ENCODE results near the gene APOL2. TPM values are rescaled to one million over a fixed set of nuclear protein-coding genes. Genes with fewer than 3 reads are reported as not detected.
"Not testable (repeated sequence)": the region's sequence is repeated elsewhere in the genome, so short reads cannot be mapped to it uniquely, and the experiment has no call there.

Gene APOL2
- total RNA-seq, 1 experiment from 2014 or later = 44.0 TPM

DNA sequence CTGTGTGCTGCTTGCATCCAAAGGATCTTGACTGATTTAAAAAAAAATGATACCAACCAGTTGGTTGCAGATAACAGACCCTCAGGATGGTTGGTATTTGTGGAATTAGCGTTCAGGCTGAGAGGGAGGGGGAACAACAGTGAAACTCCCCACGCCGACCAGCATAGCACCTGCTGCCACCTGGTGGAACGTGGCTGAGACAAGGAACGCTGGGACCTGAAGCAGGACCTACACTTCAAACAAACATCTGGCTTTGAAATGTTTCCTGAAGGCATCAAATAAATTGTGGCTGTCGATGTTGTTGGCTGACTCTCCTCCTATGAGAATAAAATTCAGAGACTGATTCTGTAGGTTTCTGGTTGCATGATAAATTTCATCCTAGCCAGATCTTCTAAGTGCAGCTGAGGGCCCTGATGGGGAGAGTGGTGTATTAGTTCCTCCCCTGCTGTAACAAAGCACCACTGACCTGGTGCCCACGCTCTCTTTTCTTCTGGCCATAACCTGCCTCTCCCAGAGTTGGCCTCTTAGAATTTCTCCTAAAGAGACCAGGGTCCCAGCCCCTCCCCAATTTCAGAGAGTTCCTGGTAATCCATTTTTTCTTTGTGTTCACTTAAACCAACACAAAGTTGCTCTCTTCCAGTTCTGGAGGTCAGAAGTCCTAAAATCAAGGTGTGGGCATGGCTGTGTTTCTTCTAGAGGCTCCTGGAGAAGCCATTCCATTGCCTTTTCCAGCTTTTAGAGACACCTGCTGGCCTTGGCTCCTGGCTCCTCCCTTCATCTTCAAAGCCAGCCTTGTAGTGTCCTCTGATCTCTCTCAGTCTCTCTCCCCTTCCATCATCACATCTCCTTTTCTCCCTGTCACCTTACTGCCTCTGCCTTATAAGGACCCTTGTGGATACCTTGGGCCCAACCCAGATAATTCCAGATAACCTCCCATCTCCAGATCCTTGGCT, 17.3 kb downstream of the APOL2 start:
- peak; percentile 34 for DNase-seq (ENCODE audit: low spot score)

DNA sequence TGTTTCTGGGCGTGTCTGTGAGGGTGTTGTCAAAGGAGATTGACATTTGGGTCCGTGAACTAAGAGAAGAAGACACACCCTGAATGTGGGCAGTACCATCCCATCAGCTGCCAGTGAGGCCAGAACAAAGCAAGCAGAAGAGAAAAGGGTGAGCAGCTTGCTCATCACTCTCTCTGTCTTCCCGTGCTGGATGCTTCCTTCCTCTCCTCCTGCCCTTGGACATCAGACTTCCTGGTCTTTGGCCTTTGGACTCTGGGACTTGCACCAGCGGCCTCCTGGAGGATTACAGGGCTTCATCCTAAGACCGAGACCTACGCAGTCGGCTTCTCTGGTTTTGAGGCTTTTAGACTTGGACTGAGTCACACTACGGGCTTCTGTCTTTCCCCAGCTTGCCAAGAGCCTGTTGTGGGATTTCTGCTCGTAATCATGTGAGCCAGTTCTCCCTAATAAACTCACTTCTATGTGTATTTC, 18.8 kb downstream of the APOL2 start:
- DNase-seq (ENCODE audit: low spot score) = no peak

DNA sequence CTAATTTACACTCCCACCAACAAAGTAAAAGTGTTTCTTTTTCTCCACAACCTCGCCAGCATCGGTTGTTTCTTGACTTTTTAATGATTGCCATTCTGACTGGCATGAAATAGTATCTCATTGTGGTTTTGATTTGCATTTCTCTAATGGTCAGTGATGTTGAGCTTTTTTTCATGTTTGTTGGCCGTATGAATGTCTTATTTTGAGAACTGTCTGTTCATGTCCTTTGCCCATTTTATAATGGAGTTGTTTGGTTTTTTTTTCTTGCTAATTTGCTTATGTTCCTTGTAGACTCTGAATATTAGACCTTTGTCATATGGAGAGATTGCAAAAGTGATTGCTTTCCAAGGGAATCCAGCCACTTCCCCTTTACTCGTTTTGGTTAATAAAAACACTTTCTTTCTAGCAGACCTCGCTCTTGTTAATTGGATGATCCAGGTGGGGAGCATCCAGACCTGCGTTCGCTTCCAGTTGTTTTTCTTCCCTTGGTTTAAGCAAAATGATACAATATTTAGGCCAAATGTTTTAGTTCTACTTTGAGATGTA, 20.6 kb downstream of the APOL2 start:
- no peak for DNase-seq (ENCODE audit: low spot score)

DNA sequence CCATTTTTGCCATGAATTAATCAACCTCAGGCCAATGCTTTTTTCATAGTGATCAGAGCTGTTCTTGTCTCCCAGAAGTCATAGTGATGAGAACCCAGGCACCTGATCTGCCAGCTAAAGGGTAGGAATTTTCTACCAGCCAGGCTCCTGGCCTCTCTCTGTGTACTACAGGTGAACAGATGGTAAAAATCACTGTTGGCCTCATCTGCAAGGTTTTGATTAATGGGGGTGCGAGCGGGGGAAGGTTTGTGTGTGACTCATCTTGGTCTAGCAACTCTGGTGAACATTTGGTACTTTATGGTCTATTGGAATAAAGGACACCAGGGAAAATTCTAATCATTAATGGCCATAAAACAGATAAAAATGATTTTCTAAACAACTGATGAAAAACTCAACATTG, 23.3 kb downstream of the APOL2 start:
- DNase-seq (ENCODE audit: low spot score) = no peak

DNA sequence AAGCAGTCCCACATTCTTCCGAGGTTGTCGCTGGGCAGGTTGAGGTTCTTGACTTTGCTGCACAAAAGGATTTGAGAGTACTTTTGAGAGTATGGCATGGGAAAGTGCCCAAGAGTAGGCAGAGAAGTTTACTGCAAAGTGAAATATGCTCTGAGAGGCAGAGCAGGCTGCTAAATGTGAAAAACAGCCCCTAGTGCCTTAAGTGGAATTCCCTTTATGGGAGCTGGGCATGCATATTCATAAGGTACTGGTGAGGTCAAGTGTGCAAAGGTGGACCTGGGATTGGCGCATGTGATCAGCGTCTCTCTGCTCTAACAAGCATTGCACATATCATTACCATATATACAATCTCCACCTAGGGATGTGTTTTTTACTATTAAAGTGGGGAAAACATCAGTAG, 25.7 kb downstream of the APOL2 start:
- DNase-seq (ENCODE audit: low spot score) = no peak

DNA sequence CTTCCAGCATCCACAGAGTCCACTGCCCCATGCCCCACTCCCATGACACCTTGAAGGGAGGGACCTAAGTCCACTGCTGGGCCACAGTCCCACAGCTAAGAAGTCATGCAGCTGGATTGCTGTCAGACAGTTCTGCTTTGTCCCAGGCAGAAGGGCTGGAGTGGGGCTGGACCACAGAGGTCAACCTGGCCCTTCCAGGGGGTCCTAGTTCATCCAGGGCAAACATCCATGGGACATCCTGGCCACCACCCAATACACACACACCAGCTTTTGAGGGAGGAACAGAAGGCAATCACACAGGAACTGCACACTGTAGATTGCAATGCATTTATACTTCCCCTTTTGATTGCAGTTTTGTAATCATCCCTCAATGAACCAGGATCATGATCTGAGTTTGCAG, 26.4 kb downstream of the APOL2 start:
- DNase-seq (ENCODE audit: low spot score) = no peak

DNA sequence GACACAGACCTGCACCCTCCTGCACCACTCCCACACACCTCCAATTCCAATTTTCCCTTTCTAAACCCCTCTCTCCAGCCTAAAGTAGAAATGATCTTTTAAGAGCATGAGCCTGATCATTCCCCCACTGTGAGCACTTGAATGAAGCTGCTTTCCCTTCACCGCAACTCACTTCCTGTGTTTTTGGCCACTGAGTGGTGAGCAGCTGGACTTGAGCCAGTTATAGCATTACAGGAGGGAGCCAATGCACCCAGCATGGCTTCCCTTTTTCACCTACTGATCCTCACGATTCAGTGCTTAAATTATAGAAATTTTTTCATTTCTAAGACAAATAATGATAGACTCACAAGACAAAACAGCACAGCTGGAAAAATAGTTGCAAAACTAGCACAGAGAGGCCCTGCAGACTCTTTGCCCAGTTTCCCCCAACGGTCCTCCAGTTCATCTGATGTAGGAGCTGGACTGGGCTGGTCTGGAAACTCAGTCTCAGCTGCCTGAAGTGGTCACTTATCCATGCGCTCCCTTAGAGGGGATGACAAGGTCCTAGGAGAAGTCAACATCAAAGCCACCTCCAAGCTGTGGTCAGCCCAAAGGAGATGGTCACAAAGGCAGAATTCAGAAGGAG, 28.0 kb downstream of the APOL2 start:
- DNase-seq (ENCODE audit: low spot score) = peak; percentile 60

DNA sequence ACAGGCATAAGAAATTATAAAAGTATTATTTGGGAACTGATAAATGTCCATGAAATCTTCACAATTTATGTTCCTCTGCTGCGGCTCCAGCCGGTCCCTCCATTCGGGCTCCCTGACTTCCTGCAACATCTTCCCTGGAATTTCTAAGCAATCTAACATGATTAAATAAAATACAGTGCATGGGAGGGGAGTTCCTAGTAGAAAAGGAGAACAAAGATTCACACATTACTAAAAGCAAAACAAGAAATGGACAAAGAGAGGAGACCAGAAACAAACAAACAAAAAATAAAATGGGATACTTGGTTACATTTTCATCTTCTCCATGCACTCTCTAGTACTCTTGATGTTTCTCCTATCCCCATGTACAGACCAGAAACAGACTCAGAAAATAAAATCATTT, 29.1 kb downstream of the APOL2 start:
- DNase-seq (ENCODE audit: low spot score) = no peak

DNA sequence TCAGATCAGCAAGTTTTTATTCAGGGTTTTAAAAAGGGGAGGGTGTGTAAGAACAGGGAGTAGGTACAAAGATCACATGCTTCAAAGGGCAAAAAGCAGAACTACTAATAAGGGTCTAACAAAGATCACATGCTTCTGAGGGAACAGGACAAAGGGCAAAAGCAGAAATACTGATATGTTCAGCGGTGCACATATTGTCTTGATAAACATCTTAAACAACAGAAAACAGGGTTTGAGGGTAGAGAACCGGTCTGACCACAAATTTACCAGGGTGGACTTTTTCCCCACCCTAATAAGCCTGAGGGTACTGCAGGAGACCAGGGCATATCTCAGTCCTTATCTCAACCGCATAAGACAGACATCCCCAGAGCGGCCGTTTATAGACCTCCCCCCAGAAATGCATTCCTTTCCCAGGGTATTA, 29.8 kb downstream of the APOL2 start:
- DNase-seq (ENCODE audit: low spot score) = not testable (repeated sequence)

DNA sequence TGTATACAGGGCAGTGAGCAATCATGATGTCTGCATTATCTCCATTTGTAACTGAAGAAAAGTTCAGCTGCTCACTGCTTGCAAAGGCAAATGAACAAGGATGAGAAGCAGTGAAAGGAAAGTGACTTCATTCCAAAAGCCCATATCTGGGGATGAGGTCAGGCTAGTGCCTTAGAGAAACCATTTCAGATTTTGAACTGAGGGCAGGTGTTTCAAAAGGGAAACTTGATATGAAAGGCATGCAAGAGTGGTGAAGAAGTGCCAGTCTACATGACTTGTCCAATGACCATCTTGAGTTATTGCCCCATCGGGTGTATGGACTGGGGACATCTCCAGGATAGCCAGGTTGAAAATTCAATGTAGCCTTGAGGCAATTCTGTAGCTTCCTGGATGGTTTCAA, 30.4 kb downstream of the APOL2 start:
- DNase-seq (ENCODE audit: low spot score) = no peak

DNA sequence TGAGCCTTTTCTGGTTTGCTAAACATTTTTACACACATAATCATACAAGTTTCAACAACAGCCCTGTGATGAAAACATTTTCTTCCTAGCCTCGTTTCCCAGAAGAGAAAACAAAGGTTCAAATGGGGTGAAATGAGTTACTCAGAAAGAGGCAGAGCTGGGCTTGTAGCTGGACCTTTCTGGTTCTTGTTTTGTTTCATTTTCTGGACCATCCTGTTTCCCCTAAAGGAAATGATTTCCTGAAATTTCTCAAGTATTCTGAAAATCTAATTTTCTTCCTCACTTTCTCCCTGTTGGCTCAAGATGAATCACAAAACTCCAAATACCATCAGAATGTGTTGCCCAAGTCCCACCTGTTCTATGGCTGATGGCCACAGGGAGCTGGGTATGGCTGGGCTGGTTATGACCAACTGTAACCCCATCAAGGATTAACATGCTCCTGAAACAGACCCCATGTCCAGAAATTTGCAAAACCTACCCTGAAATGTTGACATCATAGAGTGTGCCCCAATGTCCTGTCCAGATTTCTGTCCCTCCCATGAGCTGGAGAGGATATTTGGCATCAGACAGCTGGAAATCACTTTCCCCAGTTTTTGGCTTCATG, 31.1 kb downstream of the APOL2 start:
- no peak for DNase-seq (ENCODE audit: low spot score)

DNA sequence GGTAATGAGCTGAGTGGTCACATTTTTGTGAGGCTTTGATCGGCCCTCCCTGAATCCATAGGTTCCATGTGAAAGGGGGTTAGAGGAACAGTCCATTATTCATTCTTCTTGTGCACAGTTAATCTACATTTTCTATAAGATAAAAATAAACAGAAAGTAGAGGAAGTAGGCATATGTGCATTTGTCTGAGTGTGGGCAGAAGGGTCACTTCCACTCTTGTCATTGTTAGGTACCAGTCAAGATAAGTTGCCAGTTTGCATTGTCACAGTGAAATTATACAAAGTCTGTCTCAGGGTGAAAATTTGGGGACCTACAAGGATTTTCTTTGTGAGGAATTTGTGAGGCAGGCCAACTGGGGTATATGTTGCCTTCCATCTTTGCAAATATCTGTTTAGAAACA, 33.1 kb downstream of the APOL2 start:
- DNase-seq (ENCODE audit: low spot score) = no peak

DNA sequence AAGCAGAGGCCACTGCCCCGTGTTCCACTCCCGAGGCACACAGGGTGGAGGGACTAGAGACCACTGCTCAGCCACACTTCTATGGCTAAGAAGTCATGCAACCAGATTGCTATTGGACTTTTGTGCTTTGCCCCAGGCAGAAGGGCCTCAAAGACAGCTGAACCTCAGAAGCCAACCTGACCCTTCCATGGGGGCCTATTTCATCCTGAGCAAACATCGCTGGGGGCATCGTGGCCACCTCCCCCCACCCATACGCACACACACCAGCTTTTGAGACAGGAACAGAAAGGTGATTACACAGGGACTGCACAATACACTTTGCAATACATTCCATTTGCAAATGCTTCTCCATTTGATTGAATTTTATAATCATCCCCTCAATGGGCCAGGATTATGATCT, 33.8 kb downstream of the APOL2 start:
- DNase-seq (ENCODE audit: low spot score) = not testable (repeated sequence)

DNA sequence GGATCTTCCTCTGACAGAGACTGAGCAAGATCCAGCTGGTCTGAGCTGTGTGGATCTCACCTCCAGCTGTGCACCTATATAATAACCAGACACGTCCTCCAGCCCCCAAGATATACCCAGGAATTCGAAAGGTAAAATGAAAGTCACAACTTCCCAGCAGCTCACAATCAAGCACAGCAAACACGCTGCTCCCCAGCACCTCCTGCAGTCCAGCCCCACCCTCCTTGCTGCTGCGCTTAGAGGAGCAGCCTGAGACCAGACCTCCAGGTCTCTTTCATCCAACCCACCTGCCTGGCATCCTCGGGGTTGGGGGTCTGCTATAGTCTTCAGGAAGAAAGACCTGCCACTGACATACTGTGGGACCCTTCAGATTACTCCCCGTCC, 34.7 kb downstream of the APOL2 start:
- DNase-seq (ENCODE audit: low spot score) = no peak

DNA sequence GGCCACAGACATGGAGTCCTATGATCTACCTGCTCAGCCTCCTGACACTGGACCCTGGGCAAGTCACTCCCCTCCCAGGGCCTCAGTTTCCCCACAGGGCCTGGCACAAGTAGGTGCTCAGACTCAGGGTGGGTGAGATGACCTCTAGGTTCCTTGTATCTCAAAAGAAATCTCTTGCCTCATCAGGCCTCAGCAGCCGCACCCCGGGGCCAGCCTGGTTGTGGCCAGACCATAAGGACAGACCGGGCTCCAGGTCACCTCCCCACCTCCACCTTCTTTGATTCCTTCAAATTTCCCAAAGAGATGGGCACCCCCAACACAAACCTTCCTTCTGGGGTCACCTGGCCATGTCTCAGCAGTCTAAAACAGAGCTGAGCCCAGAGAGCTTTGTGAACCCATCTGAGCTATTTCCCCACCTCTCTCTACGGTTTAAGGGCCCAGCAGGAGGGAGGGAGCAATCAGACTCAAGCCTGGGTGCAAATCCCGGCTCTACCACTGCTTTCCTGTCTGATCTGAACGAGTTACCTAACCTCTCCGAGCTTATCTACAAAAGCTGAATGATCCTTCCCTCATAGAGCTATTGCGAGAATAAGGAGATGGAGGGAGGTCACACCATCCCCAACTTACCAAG, 35.2 kb downstream of the APOL2 start:
- no peak for DNase-seq (ENCODE audit: low spot score)

DNA sequence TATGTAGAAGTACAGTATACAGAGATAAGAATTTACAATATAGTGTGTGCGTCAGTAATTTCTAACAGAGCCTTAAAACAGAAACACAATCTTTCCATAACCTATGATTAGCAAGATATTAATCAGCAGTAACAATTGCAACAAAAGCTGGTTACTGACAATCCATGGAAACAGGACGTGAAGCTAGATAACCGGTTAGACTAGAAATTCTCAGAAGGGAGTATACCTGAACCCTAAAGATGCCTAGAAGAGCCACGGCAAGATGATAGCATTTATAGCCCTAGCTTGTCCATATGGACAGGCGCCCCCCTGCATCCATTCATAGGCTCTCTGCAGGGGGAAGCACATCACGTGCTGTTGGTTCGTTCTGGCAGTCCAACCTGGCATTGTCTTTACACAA, 35.9 kb downstream of the APOL2 start:
- DNase-seq (ENCODE audit: low spot score) = not testable (repeated sequence)

DNA sequence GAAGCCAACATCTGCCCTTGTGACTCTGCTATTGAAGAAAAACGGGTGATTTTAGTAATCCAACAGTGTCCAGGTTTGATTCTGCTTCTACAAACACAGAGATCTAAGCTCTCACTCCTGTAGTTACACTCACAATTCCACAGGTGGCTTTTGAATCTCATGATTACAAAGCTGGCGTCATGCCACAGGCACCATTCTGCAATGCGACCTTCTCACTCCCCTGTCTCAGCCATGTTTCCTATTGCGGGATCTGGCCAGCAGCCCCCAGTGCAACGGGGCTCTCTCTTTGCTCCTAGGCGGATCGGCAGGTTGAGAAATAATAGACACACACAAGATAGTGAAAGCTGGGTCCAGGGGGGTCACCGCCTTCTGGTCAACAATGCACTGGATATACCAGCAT, 36.4 kb downstream of the APOL2 start:
- not testable (repeated sequence) for DNase-seq (ENCODE audit: low spot score)

DNA sequence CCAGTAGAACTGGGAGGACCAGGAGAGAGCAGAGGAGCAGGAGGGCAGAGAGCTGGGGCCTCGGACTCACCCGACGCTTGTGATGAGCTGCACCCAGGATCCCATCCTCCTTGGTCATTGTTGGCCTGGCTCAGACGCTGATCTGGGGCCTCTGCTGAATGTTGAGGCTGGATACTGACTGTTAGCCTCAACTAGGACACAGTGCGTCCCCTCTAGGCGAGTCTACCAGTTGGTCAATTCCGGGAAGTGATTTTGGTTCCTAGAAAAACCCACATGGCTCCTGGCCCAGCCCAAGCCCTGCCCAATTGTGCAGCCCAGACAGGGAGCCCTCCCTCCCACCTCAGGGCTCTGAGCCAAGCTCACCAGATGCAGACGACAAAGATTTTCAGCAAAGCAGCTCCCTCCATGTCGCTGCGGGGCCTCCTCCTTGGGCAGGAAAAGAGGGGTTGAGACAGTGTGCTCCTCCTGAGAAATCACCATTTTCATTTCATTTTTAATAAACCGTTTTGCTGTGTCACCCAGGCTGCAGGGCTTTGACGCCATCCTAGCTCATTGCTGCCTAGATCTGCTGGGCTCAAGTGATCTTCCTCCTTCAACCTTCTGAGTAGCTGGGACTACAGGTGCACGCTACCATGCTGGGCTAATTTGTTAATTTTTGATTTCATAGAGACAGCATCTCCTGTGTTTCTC, 37.6 kb downstream of the APOL2 start, which contains the start of gene APOL4:
APOL4 (minus strand) TSS at position 180 of the 690 bp plus-strand sequence; CDS start at position 105, 75 bp downstream.
- no peak for DNase-seq (ENCODE audit: low spot score)

DNA sequence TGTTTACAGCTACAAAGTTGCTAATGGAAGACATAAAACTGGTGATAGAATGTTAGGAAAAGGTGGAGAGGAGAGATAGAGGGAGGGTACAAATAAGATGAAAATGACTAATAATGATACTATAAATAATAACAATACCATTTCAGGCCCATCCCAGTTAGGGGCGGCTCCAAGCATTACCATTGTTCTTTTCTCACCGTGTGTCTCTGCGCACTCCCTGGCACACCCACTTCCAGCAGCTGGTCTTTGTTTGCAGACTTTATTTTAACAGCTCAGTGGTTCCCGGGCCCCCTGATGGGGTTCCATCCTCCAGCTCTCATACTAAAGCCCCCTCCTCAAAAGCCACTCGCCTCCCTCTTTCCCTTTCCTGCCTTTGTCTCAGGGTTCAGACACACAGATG, 38.3 kb downstream of the APOL2 start:
- not testable (repeated sequence) for DNase-seq (ENCODE audit: low spot score)

DNA sequence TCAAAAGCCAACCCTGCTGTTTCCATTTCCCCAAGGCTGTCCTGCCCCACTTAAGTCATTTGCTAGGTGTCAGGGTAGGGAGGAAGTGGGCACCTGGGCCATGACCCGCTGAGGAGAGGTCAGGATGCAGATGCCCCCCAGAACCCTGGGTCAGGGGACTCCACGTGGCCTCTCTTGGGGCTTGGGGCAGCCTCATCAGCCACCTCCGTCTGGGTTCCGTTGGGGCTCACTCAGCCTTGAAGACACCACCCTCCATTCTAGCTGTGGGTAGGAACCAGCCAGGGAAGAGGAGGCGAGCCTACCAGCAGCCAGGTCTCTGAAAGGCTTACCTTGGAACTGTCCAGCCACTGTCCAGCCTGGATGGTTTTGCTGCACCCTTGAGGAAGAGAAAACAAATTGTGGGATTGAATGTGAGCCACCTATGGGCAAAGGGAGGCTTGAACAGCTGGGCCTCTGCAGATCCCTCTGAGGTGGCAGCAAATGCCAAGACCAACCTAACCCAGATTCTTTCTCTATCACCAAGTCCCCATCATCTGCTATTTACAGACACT, 40.3 kb downstream of the APOL2 start:
- no peak for DNase-seq (ENCODE audit: low spot score)

DNA sequence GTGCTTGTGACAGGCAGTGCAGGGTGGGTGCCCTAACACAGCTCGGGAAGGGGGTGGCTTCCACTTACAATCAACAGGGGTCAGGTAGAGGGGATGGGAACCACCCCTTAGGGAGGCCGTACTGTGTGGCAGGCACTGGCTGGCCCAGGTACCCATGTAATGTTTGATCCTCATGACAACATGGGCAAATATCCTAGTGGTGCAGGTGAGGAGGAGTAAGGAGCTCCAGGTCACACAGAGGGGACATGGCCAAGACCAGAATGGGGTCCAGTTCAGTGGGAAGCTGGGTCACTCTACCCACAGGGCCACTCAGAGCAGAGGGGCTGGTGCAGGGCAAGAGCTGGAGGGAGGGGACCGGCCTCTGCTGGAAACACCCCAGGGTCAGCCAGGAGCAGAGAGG, 40.8 kb downstream of the APOL2 start:
- no peak for DNase-seq (ENCODE audit: low spot score)

Measured in H4 (cell line).